ENCODE measurements around the gene F12.

- no peak for TF ChIP-seq CTCF (IDR thresholded peaks at IDR 0.05; ENCODE audit: low read length)
- TF ChIP-seq EZH2 (IDR thresholded peaks at IDR 0.05; ENCODE audit: borderline replicate concordance, low read length): no peak
Measured at GRCh38 chr5:177440211-177440989, 31.0 kb upstream of the F12 start.

All from OCI-LY1 (cell line).